ENCODE results near the gene MOG. TPM values are rescaled to one million over a fixed set of nuclear protein-coding genes. Genes with fewer than 3 reads are reported as not detected.

The MOG gene
- total and polyA plus RNA-seq, 2 experiments from 2014 or later, result not detected

DNA sequence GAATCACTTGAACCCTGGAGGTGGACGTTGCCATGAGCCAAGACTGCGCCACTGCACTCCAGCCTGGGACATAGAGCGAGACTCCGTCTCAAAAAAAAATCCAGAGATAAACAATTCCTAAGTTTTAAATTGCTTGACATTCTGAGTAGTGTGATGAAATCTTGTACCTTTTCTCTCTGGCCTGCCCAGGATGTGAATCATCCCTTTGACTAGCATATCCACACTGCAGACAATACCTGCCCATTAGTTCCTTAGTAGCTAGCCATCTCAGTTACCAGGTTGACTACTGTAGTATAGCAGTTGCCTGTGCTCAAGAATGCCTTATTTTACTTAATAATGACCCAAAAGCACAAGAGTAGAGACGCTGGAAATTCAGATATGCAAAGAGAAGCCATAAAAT is 21.2 kb downstream of the MOG start:
- no peak overlapping the region for H3K9ac ChIP-seq
- no peak overlapping the region for H3K27ac ChIP-seq

GRCh38 chr6:29679962-29680361 is 23.1 kb downstream of the MOG start:
- Histone ChIP-seq H3K79me2 (ENCODE audit: insufficient read depth) (no peaks in the 10 kb centered on the region), H3K9ac (no peak overlapping the region), H3K27me3 (replicated peaks; ENCODE audit: insufficient read depth) (peaks cover 3% of the 10 kb centered on the region), H3F3A (ENCODE audit: insufficient read depth) (no peaks in the 10 kb centered on the region), H4K20me1 (ENCODE audit: insufficient read depth) (no peaks in the 10 kb centered on the region), H3K4me2 (ENCODE audit: unreplicated experiment) (no peak overlapping the region), H3K9me2 (ENCODE audit: insufficient read depth) (no peaks in the 10 kb centered on the region), H3K27ac (no peak overlapping the region), H3K36me3 (ENCODE audit: low read depth) (no peaks in the 10 kb centered on the region), H3K9me3 (ENCODE audit: low read depth) (no peaks in the 10 kb centered on the region), H3K4me1 (ENCODE audit: insufficient read depth) (no peaks in the 10 kb centered on the region), H2AFZ (no peak overlapping the region), H3K4me3 (no peak overlapping the region)
- TF ChIP-seq EZH2phosphoT487 (IDR thresholded peaks at IDR 0.05; ENCODE audit: insufficient read depth, low read depth) (no peak), EZH2 (IDR thresholded peaks at IDR 0.05; ENCODE audit: insufficient read depth, poor library complexity, severe bottlenecking) (no peak)
- no peak for DNase-seq
- in situ Hi-C loops (cut with MboI), result no loop called here
- 77 to 85% methylated on average over 12 to 13 of the region's 13 CpGs for WGBS, 2 experiments (ENCODE audit: low coverage in 1 of 2, low lambda C conversion rate in 2 of 2, missing lambda C conversion rate in 2 of 2)

More for the DNA sequence above, 21.2 kb downstream of the MOG start:
- no peaks in the 10 kb centered on the region for H3K36me3 ChIP-seq (ENCODE audit: low read depth)
- no peaks in the 10 kb centered on the region; the same call in none of the 2 replicates for H3K27me3 ChIP-seq (replicated peaks; ENCODE audit: insufficient read depth)
- WGBS, 2 experiments (ENCODE audit: low coverage in 1 of 2, low lambda C conversion rate in 2 of 2, missing lambda C conversion rate in 2 of 2), result 69 to 73% methylated on average over 5 of the region's 5 CpGs
- DNase-seq, result no peak
- H2AFZ ChIP-seq, result no peak overlapping the region
- H3K9me2 ChIP-seq (ENCODE audit: insufficient read depth), result no peaks in the 10 kb centered on the region
- TF ChIP-seq EZH2 (IDR thresholded peaks at IDR 0.05; ENCODE audit: insufficient read depth, poor library complexity, severe bottlenecking) (no peak), EZH2phosphoT487 (IDR thresholded peaks at IDR 0.05; ENCODE audit: insufficient read depth, low read depth) (no peak)
- H3K4me1 ChIP-seq (ENCODE audit: insufficient read depth), result no peaks in the 10 kb centered on the region
- H3K4me3 ChIP-seq, result no peak overlapping the region
- H3K9me3 ChIP-seq (ENCODE audit: low read depth), result no peaks in the 10 kb centered on the region
- H3K79me2 ChIP-seq (ENCODE audit: insufficient read depth), result no peaks in the 10 kb centered on the region
- in situ Hi-C loops (cut with MboI), result no loop called here
- no peaks in the 10 kb centered on the region for H3F3A ChIP-seq (ENCODE audit: insufficient read depth)
- no peaks in the 10 kb centered on the region for H4K20me1 ChIP-seq (ENCODE audit: insufficient read depth)
- H3K4me2 ChIP-seq (ENCODE audit: unreplicated experiment), result no peak overlapping the region

DNA sequence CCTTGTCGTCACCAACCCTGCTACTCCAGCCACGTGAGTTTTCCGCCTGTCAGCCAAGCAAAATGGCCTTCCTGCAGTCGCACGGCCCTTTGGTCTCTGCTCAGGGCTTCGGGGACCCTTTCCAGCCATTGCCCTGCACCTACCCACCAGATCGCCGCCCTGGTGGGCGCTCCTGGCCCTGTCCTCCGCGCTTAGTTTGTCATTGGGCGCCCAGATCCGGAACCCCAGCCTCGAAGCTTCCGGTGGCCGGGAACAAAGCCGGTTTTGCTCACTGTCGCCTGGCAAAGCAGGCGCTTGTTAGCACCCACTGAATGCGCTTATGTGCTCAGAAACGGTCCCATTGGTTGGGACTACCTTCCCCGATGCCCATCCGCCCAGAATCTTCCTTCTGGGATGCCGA is 23.5 kb downstream of the MOG start:
- H4K20me1 ChIP-seq (ENCODE audit: insufficient read depth), result no peaks in the 10 kb centered on the region
- in situ Hi-C loops (cut with MboI), result no loop called here
- no peak overlapping the region for H3K4me3 ChIP-seq
- no peak overlapping the region for H3K9ac ChIP-seq
- H3K36me3 ChIP-seq (ENCODE audit: low read depth), result no peaks in the 10 kb centered on the region
- H3K4me1 ChIP-seq (ENCODE audit: insufficient read depth), result no peaks in the 10 kb centered on the region
- no peak overlapping the region for H3K27ac ChIP-seq
- no peak for DNase-seq
- 74 to 78% methylated on average over 23 to 24 of the region's 24 CpGs for WGBS, 2 experiments (ENCODE audit: low coverage in 1 of 2, low lambda C conversion rate in 2 of 2, missing lambda C conversion rate in 2 of 2)
- no peaks in the 10 kb centered on the region for H3F3A ChIP-seq (ENCODE audit: insufficient read depth)
- TF ChIP-seq EZH2phosphoT487 (IDR thresholded peaks at IDR 0.05; ENCODE audit: insufficient read depth, low read depth) (no peak), EZH2 (IDR thresholded peaks at IDR 0.05; ENCODE audit: insufficient read depth, poor library complexity, severe bottlenecking) (no peak)
- no peaks in the 10 kb centered on the region for H3K9me2 ChIP-seq (ENCODE audit: insufficient read depth)
- H3K79me2 ChIP-seq (ENCODE audit: insufficient read depth), result no peaks in the 10 kb centered on the region
- peaks cover 5% of the 10 kb centered on the region for H3K27me3 ChIP-seq (replicated peaks; ENCODE audit: insufficient read depth)
- no peak overlapping the region for H3K4me2 ChIP-seq (ENCODE audit: unreplicated experiment)
- H2AFZ ChIP-seq, result no peak overlapping the region
- no peaks in the 10 kb centered on the region for H3K9me3 ChIP-seq (ENCODE audit: low read depth)

GRCh38 chr6:29680904-29681303 is 24.0 kb downstream of the MOG start, which contains the start of gene ZFP57:
ZFP57 (minus strand) TSS chr6:29681152; CDS start chr6:29677003, 4,149 bp downstream.
- TF ChIP-seq EZH2phosphoT487 (IDR thresholded peaks at IDR 0.05; ENCODE audit: insufficient read depth, low read depth), result no peak
- TF ChIP-seq EZH2 (IDR thresholded peaks at IDR 0.05; ENCODE audit: insufficient read depth, poor library complexity, severe bottlenecking), result no peak
- Histone ChIP-seq H3K4me3 (no peak within 1 kb of the TSS), H4K20me1 (ENCODE audit: insufficient read depth) (no peaks in the 10 kb centered on the region), H3F3A (ENCODE audit: insufficient read depth) (no peaks in the 10 kb centered on the region), H3K4me2 (ENCODE audit: unreplicated experiment) (no peak within 1 kb of the TSS), H3K9me3 (ENCODE audit: low read depth) (no peaks in the 10 kb centered on the region), H3K27me3 (replicated peaks; ENCODE audit: insufficient read depth) (peaks cover 5% of the 10 kb centered on the region), H2AFZ (no peak within 1 kb of the TSS), H3K4me1 (ENCODE audit: insufficient read depth) (no peaks in the 10 kb centered on the region), H3K36me3 (ENCODE audit: low read depth) (no peaks in the 10 kb centered on the region), H3K9me2 (ENCODE audit: insufficient read depth) (no peaks in the 10 kb centered on the region), H3K27ac (no peak within 1 kb of the TSS), H3K79me2 (ENCODE audit: insufficient read depth) (no peaks in the 10 kb centered on the region), H3K9ac (no peak within 1 kb of the TSS)
- DNase-seq, result no peak
- WGBS, 2 experiments (ENCODE audit: low coverage in 1 of 2, low lambda C conversion rate in 2 of 2, missing lambda C conversion rate in 2 of 2), result 65 to 68% methylated on average over 15 to 31 of the region's 31 CpGs
- in situ Hi-C loops (cut with MboI), result no loop called here

GRCh38 chr6:29681811-29682210 is 24.9 kb downstream of the MOG start:
- in situ Hi-C loops (cut with MboI), result no loop called here
- no peaks in the 10 kb centered on the region for H3K9me3 ChIP-seq (ENCODE audit: low read depth)
- peaks cover 5% of the 10 kb centered on the region for H3K27me3 ChIP-seq (replicated peaks; ENCODE audit: insufficient read depth)
- TF ChIP-seq EZH2phosphoT487 (IDR thresholded peaks at IDR 0.05; ENCODE audit: insufficient read depth, low read depth), result no peak
- TF ChIP-seq EZH2 (IDR thresholded peaks at IDR 0.05; ENCODE audit: insufficient read depth, poor library complexity, severe bottlenecking), result no peak
- no peaks in the 10 kb centered on the region for H3K9me2 ChIP-seq (ENCODE audit: insufficient read depth)
- H3F3A ChIP-seq (ENCODE audit: insufficient read depth), result no peaks in the 10 kb centered on the region
- no peaks in the 10 kb centered on the region for H3K36me3 ChIP-seq (ENCODE audit: low read depth)
- no peaks in the 10 kb centered on the region for H3K79me2 ChIP-seq (ENCODE audit: insufficient read depth)
- no peaks in the 10 kb centered on the region for H3K4me1 ChIP-seq (ENCODE audit: insufficient read depth)
- no peak overlapping the region for H3K27ac ChIP-seq
- no peak for DNase-seq
- H2AFZ ChIP-seq, result no peak overlapping the region
- no peaks in the 10 kb centered on the region for H4K20me1 ChIP-seq (ENCODE audit: insufficient read depth)
- H3K4me2 ChIP-seq (ENCODE audit: unreplicated experiment), result no peak overlapping the region
- H3K9ac ChIP-seq, result no peak overlapping the region
- H3K4me3 ChIP-seq, result no peak overlapping the region
- 72 to 74% methylated on average over 8 of the region's 8 CpGs for WGBS, 2 experiments (ENCODE audit: low coverage in 1 of 2, low lambda C conversion rate in 2 of 2, missing lambda C conversion rate in 2 of 2)
